IMR-90 (cell line): ENCODE results near the gene SP2. TPM values are rescaled to one million over a fixed set of nuclear protein-coding genes. Genes with fewer than 3 reads are reported as not detected.

ENCODE experiments used
- ATAC-seq: fragments of 200-7000 bp; cut with Tn5 transposase; 2 replicates; pipeline ENCODE4 v1.9.1; 2020; ENCODE audit warnings: low read depth, mild to moderate bottlenecking, moderate library complexity
- BruUV-seq: library from RNA; stranded (reverse); fragments of 400-500 nt; replicated peaks from 2 replicates; lab custom pipeline; 2021; lab: Mats Ljungman, UMichigan
- CTCF ChIA-PET: fragments of 300-600 bp; formaldehyde crosslinking; extraction: SDS; loops from one replicate; lab custom pipeline; 2021; ENCODE audit warnings: antibody characterized with exemption; lab: Yijun Ruan, JAX
- POLR2A ChIA-PET: fragments of 300-600 bp; sonication (Branson Sonifier 250); formaldehyde crosslinking; loops from one replicate; lab custom pipeline; 2022; ENCODE audit warnings: antibody characterized with exemption; ENCODE audit not compliant: unreplicated experiment; lab: Charles Lee
- DNase-seq: peaks from one replicate; pipeline ENCODE4 v3.0.0; 2013
- H2AFZ ChIP-seq: replicated peaks from 2 replicates; pipeline ENCODE3; 2013; ENCODE audit warnings: low read length, mild to moderate bottlenecking; ENCODE audit not compliant: poor library complexity
- H2AK5ac ChIP-seq: 2 replicates; pipeline ENCODE4 v1.6.1; 2013; ENCODE audit warnings: low read depth, low read length, inconsistent platforms
- H2AK9ac ChIP-seq: replicated peaks from 2 replicates; pipeline ENCODE3; 2013; ENCODE audit warnings: mild to moderate bottlenecking, low read depth, low read length, moderate library complexity; ENCODE audit not compliant: poor library complexity
- H2BK120ac ChIP-seq: 2 replicates; pipeline ENCODE4 v1.6.1; 2013; ENCODE audit warnings: low read depth, low read length, inconsistent platforms
- H2BK15ac ChIP-seq: 3 replicates; pipeline ENCODE4 v1.6.1; 2013; ENCODE audit warnings: low read depth, low read length, inconsistent platforms
- H2BK20ac ChIP-seq: 2 replicates; pipeline ENCODE4 v1.6.1; 2013; ENCODE audit warnings: low read depth, mild to moderate bottlenecking, inconsistent platforms, low read length, moderate library complexity
- H2BK5ac ChIP-seq: 2 replicates; pipeline ENCODE4 v1.6.1; 2013; ENCODE audit warnings: mild to moderate bottlenecking, low read depth, low read length, inconsistent platforms; ENCODE audit not compliant: poor library complexity, severe bottlenecking
- H3K14ac ChIP-seq: replicated peaks from 2 replicates; pipeline ENCODE4 v1.6.1; 2013; ENCODE audit warnings: low read depth, low read length, inconsistent platforms
- H3K18ac ChIP-seq: 2 replicates; pipeline ENCODE4 v1.6.1; 2013; ENCODE audit warnings: low read depth, low read length, control low read depth
- H3K23ac ChIP-seq: 2 replicates; pipeline ENCODE4 v1.6.1; 2013; ENCODE audit warnings: low read depth, low read length, inconsistent platforms
- H3K27ac ChIP-seq: 2 replicates; pipeline ENCODE4 v1.5.1; 2013; ENCODE audit warnings: mild to moderate bottlenecking, control low read depth, low read length; ENCODE audit not compliant: insufficient read depth
- H3K27me3 ChIP-seq: 2 replicates; pipeline ENCODE4 v1.6.1; 2013; ENCODE audit warnings: low read length; ENCODE audit not compliant: control insufficient read depth, insufficient read depth
- H3K36me3 ChIP-seq: 2 replicates; pipeline ENCODE4 v1.6.1; 2013; ENCODE audit warnings: low read length, mixed read lengths; ENCODE audit not compliant: control insufficient read depth, insufficient read depth
- H3K4ac ChIP-seq: 2 replicates; pipeline ENCODE4 v1.6.1; 2013; ENCODE audit warnings: low read depth, low read length, inconsistent platforms
- H3K4me1 ChIP-seq: 2 replicates; pipeline ENCODE4 v1.6.1; 2013; ENCODE audit warnings: low read length, mixed read lengths; ENCODE audit not compliant: control insufficient read depth, insufficient read depth
- H3K4me2 ChIP-seq: 2 replicates; pipeline ENCODE4 v1.6.1; 2013; ENCODE audit warnings: low read depth, mild to moderate bottlenecking, control low read depth, low read length, moderate library complexity
- H3K4me3 ChIP-seq: 2 replicates; pipeline ENCODE4 v1.5.1; 2013; ENCODE audit warnings: low read depth, mild to moderate bottlenecking, control low read depth, low read length, moderate library complexity; ENCODE audit not compliant: insufficient read depth
- H3K56ac ChIP-seq: 2 replicates; pipeline ENCODE4 v1.6.1; 2013; ENCODE audit warnings: low read length, inconsistent platforms; ENCODE audit not compliant: insufficient read depth; ENCODE audit errors: extremely low read depth
- H3K79me1 ChIP-seq, 2 experiments: 2 replicates each; pipeline ENCODE4 v1.6.1; 2013; ENCODE audit warnings: low read length in 2 of 2, inconsistent platforms in 1 of 2, low read depth in 1 of 2
- H3K9ac ChIP-seq: 2 replicates; pipeline ENCODE4 v1.6.1; 2013; ENCODE audit warnings: low read depth, low read length, control low read depth
- H3K9me1 ChIP-seq: 2 replicates; pipeline ENCODE4 v1.6.1; 2013; ENCODE audit warnings: low read length, inconsistent platforms; ENCODE audit not compliant: insufficient read depth
- H3K9me3 ChIP-seq: 2 replicates; pipeline ENCODE4 v1.6.1; 2013; ENCODE audit warnings: low read length; ENCODE audit not compliant: control insufficient read depth, insufficient read depth
- H4K20me1 ChIP-seq: 2 replicates; pipeline ENCODE4 v1.6.1; 2013; ENCODE audit warnings: low read length, inconsistent platforms; ENCODE audit not compliant: insufficient read depth
- H4K5ac ChIP-seq: 2 replicates; pipeline ENCODE4 v1.6.1; 2013; ENCODE audit warnings: mild to moderate bottlenecking, low read depth, low read length, control low read depth
- H4K8ac ChIP-seq, 2 experiments: 2 replicates each; pipeline ENCODE4 v1.6.1; 2013; ENCODE audit warnings: low read depth in 2 of 2, low read length in 2 of 2, control low read depth in 1 of 2, inconsistent platforms in 1 of 2
- H4K91ac ChIP-seq: 2 replicates; pipeline ENCODE4 v1.6.1; 2013; ENCODE audit warnings: low read depth, low read length, inconsistent platforms; ENCODE audit not compliant: insufficient read depth
- BHLHE40 ChIP-seq: fragments of 150-350 bp; IDR thresholded peaks from 2 replicates; pipeline ENCODE4 v1.6.1; 2016; ENCODE audit warnings: mild to moderate bottlenecking, low read depth, low read length
- CHD1 ChIP-seq: IDR thresholded peaks from 2 replicates; pipeline ENCODE4 v1.6.1; 2012; ENCODE audit warnings: low read depth, low read length, improper control_type of control experiment
- FOS ChIP-seq: fragments of 150-350 bp; IDR thresholded peaks from 2 replicates; pipeline ENCODE4 v1.6.1; 2016; ENCODE audit warnings: low read depth, low read length
- MAFK ChIP-seq: IDR thresholded peaks from 2 replicates; pipeline ENCODE4 v1.6.1; 2012; ENCODE audit warnings: low read depth, low read length, improper control_type of control experiment
- MAZ ChIP-seq: IDR thresholded peaks from 2 replicates; pipeline ENCODE4 v1.6.1; 2012; ENCODE audit warnings: low read depth, mild to moderate bottlenecking, low read length, improper control_type of control experiment, moderate library complexity, borderline replicate concordance
- MXI1 ChIP-seq: IDR thresholded peaks from 2 replicates; pipeline ENCODE4 v1.6.1; 2012; ENCODE audit warnings: low read depth, mild to moderate bottlenecking, low read length, moderate library complexity, borderline replicate concordance
- RAD21 ChIP-seq: IDR thresholded peaks from 2 replicates; pipeline ENCODE4 v1.6.1; 2012; ENCODE audit warnings: low read length, improper control_type of control experiment
- RCOR1 ChIP-seq: IDR thresholded peaks from 2 replicates; pipeline ENCODE4 v1.6.1; 2012; ENCODE audit warnings: mild to moderate bottlenecking, low read length, improper control_type of control experiment; ENCODE audit not compliant: insufficient replicate concordance
- WGBS, 2 experiments: methylation state at CpG; one replicate each; pipeline versions ENCODE4 v1.1.5 to v1.1.7; 2013; ENCODE audit warnings: missing lambda C conversion rate in 2 of 2; ENCODE audit not compliant: insufficient read length in 1 of 2; ENCODE audit errors: extremely low coverage in 2 of 2; 5-methylcytosine and 5-hydroxymethylcytosine counted together
- dilution Hi-C: fragments of 300-500 bp; cut with HindIII; formaldehyde crosslinking; loops from one replicate; pipeline ENCODE4 v1.14.3; 2018; ENCODE audit warnings: low sequenced_read_pairs; ENCODE audit not compliant: unreplicated experiment
- in situ Hi-C: fragments of 300-500 bp; cut with MboI; formaldehyde crosslinking; loops from 3 replicates; pipeline ENCODE4 v1.14.3; 2019; ENCODE audit warnings: low sequenced_read_pairs, inconsistent platforms, mixed read lengths
- intact Hi-C: fragments of 100-400 bp; cut with micrococcal nuclease; formaldehyde crosslinking; loops from 2 replicates; pipeline ENCODE4 v1.10.0; 2022
- polyA plus RNA-seq, 3 experiments: library from polyadenylated mRNA; depleted of rRNA; stranded (reverse); fragments of >200 nt; gene quantifications; 2 replicates each; pipeline ENCODE4 v1.2.3, GENCODE V29; 2012; ENCODE audit warnings: low replicate concordance in 1 of 3
- total RNA-seq: library from RNA; depleted of rRNA; stranded (reverse); fragments of >200 nt; gene quantifications from 2 replicates; pipeline ENCODE4 v1.2.3, GENCODE V29; 2012
- TF ChIP-seq, protein P1 (sequence below): conservative IDR thresholded peaks from 2 replicates; pipeline ENCODE4 v1.5.1; 2012; ENCODE audit warnings: mild to moderate bottlenecking, low read depth, low read length, improper control_type of control experiment
- TF ChIP-seq, protein P2 (sequence below): fragments of 150-350 bp; IDR thresholded peaks from 2 replicates; pipeline ENCODE4 v1.6.1; 2017; ENCODE audit warnings: mild to moderate bottlenecking, antibody characterized with exemption, low read length, low read depth
- TF ChIP-seq, protein P3 (sequence below): fragments of 150-350 bp; IDR thresholded peaks from 2 replicates; pipeline ENCODE4 v1.6.1; 2016; ENCODE audit warnings: low read depth, mild to moderate bottlenecking, low read length, moderate library complexity, borderline replicate concordance

SP2 gene
- total and polyA plus RNA-seq, 2 of the 4 experiments (the other 2 are of a cell fraction) = 0.72 to 13.8 TPM

DNA sequence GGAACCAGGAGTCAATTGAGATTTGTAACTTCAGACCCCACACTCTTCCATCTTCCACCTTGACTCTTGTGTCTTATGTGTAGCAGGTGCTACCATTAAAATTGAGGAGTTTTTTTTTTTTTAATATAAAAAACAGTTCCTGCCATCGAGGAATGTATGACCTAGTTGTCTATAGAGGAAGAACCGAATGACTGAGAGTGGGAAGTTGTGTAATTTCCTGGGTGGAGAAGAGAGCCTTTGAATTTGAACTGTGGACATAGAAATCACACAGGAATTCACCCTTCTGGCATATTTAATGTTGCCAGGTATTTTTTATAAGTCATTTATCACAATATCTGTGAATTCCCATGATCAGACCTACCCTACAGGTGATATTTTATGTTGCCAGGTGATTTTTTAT is 22.0 kb downstream of the SP2 start:
- intact Hi-C loops = no loop called here
- DNase-seq (no peak), ATAC-seq (no peak)
- ChIA-PET CTCF (no interaction called here), POLR2A (no interaction called here)
- Histone ChIP-seq H2AK9ac (no peak overlapping the region), H2BK20ac (no peak overlapping the region), H3K27me3 (no peaks in the 10 kb centered on the region), H4K20me1 (no peaks in the 10 kb centered on the region), H2BK15ac (no peak overlapping the region), H4K91ac (no peak overlapping the region), H3K4me2 (no peak overlapping the region), H2BK120ac (no peak overlapping the region), H3K9me3 (no peaks in the 10 kb centered on the region), H3K56ac (no peak overlapping the region), H3K4me1 (no peaks in the 10 kb centered on the region), H4K8ac (no peak overlapping the region), H2AFZ (no peak overlapping the region), H2AK5ac (no peak overlapping the region), H3K27ac (no peak overlapping the region), H3K23ac (no peak overlapping the region), H4K5ac (no peak overlapping the region), H3K4ac (no peak overlapping the region), H3K9me1 (no peaks in the 10 kb centered on the region), H3K9ac (no peak overlapping the region), H3K4me3 (no peak overlapping the region), H3K14ac (no peak overlapping the region), H2BK5ac (no peak overlapping the region), H3K36me3 (peaks cover 12% of the 10 kb centered on the region), H3K18ac (no peak overlapping the region), H3K79me1 (peaks cover 7 to 8% of the 10 kb centered on the region in 2 experiments; a peak in 3 of 4 replicates)
- no TSS peak for BruUV-seq
- in situ Hi-C loops = no loop called here
- dilution Hi-C loops = no loop called here
- TF ChIP-seq FOS = no peak
- no peak for TF ChIP-seq BHLHE40
- no peak for TF ChIP-seq RAD21
- no peak for TF ChIP-seq MAZ
- TF ChIP-seq, protein P1, sequence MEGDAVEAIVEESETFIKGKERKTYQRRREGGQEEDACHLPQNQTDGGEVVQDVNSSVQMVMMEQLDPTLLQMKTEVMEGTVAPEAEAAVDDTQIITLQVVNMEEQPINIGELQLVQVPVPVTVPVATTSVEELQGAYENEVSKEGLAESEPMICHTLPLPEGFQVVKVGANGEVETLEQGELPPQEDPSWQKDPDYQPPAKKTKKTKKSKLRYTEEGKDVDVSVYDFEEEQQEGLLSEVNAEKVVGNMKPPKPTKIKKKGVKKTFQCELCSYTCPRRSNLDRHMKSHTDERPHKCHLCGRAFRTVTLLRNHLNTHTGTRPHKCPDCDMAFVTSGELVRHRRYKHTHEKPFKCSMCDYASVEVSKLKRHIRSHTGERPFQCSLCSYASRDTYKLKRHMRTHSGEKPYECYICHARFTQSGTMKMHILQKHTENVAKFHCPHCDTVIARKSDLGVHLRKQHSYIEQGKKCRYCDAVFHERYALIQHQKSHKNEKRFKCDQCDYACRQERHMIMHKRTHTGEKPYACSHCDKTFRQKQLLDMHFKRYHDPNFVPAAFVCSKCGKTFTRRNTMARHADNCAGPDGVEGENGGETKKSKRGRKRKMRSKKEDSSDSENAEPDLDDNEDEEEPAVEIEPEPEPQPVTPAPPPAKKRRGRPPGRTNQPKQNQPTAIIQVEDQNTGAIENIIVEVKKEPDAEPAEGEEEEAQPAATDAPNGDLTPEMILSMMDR = no peak
- TF ChIP-seq MXI1 = no peak
- TF ChIP-seq, protein P2, sequence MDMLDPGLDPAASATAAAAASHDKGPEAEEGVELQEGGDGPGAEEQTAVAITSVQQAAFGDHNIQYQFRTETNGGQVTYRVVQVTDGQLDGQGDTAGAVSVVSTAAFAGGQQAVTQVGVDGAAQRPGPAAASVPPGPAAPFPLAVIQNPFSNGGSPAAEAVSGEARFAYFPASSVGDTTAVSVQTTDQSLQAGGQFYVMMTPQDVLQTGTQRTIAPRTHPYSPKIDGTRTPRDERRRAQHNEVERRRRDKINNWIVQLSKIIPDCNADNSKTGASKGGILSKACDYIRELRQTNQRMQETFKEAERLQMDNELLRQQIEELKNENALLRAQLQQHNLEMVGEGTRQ = no peak
- no peak for TF ChIP-seq CHD1
- TF ChIP-seq RCOR1 = no peak
- no peak for TF ChIP-seq MAFK
- TF ChIP-seq, protein P3, sequence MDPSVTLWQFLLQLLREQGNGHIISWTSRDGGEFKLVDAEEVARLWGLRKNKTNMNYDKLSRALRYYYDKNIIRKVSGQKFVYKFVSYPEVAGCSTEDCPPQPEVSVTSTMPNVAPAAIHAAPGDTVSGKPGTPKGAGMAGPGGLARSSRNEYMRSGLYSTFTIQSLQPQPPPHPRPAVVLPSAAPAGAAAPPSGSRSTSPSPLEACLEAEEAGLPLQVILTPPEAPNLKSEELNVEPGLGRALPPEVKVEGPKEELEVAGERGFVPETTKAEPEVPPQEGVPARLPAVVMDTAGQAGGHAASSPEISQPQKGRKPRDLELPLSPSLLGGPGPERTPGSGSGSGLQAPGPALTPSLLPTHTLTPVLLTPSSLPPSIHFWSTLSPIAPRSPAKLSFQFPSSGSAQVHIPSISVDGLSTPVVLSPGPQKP = no peak
- no CpG with 5 or more reads among the region's 2 CpGs for WGBS, 2 experiments
